HepG2 (cell line): Measurements from ENCODE around the gene UBR3. TPM values are rescaled to one million over a fixed set of nuclear protein-coding genes. Genes with fewer than 3 reads are reported as not detected.

Experiments used
- ATAC-seq: fragments of 200-7000 bp; cut with Tn5 transposase; 3 replicates; pipeline ENCODE4 v1.9.1; 2020; ENCODE audit warnings: mild to moderate bottlenecking, moderate library complexity
- BruUV-seq: library from RNA; stranded (reverse); fragments of 400-500 nt; replicated peaks from 2 replicates; lab custom pipeline; 2021; lab: Mats Ljungman, UMichigan
- CTCF ChIA-PET: fragments of 300-600 bp; formaldehyde crosslinking; extraction: SDS; loops from one replicate; lab custom pipeline; 2021; ENCODE audit warnings: low total read pairs, inconsistent platforms, low intra/inter-chr PET ratio; lab: Yijun Ruan, JAX
- POLR2A ChIA-PET: fragments of 350-600 bp; sonication (Branson Sonifier 250); formaldehyde crosslinking; loops from one replicate; lab custom pipeline; 2020; ENCODE audit warnings: antibody characterized with exemption, inconsistent platforms; lab: Yijun Ruan, JAX
- DNase-seq: peaks from one replicate; pipeline ENCODE4 v3.0.0-alpha.2; 2015; ENCODE audit warnings: low spot score
- FAIRE-seq: peaks from 3 replicates; lab custom pipeline; 2011; peaks lifted over from hg19 to GRCh38; lab: Jason Lieb, UNC
- H2AFZ ChIP-seq: one replicate; pipeline ENCODE4 v1.6.1; 2011; ENCODE audit warnings: low read length, inconsistent platforms
- H3K27ac ChIP-seq: fragments of 300-600 bp; 3 replicates; pipeline ENCODE4 v1.8.0; 2011; ENCODE audit warnings: mixed run types, mild to moderate bottlenecking, mixed read lengths, low read length, inconsistent platforms; ENCODE audit not compliant: insufficient read depth; ENCODE audit errors: extremely low read length
- H3K27me3 ChIP-seq, 2 experiments: fragments of 200-600 bp in 1 of 2; 2 replicates in 1 of 2; 3 replicates in 1 of 2; pipeline versions ENCODE4 v1.6.0 to v1.8.0; 2011; ENCODE audit warnings: low read length in 2 of 2, mild to moderate bottlenecking in 2 of 2, moderate library complexity in 2 of 2, inconsistent platforms in 1 of 2; ENCODE audit not compliant: insufficient read depth in 2 of 2, control insufficient read depth in 1 of 2
- H3K36me3 ChIP-seq, 2 experiments: fragments of 200-600 bp in 1 of 2; replicated peaks in 1 of 2; 2 replicates in 1 of 2; 3 replicates in 1 of 2; pipeline versions ENCODE4 v1.5.1 to v1.8.0; 2011; ENCODE audit warnings: low read length in 2 of 2, inconsistent platforms in 1 of 2; ENCODE audit not compliant: insufficient read depth in 2 of 2, control insufficient read depth in 1 of 2
- H3K4me1 ChIP-seq: 2 replicates; pipeline ENCODE4 v1.5.1; 2012; ENCODE audit warnings: low read length, inconsistent platforms; ENCODE audit not compliant: insufficient read depth
- H3K4me2 ChIP-seq: 2 replicates; pipeline ENCODE4 v1.6.0; 2011; ENCODE audit warnings: low read depth, low read length, inconsistent platforms
- H3K4me3 ChIP-seq, 3 experiments: fragments of 200-600 bp in 1 of 3; sonication (generic), shearing (Covaris generic) in 1 of 3; replicated peaks in 1 of 3; 2 replicates each; pipeline ENCODE4 v1.5.1; 2011 to 2016; ENCODE audit warnings: low read length in 3 of 3, inconsistent platforms in 2 of 3, low read depth in 2 of 3, mild to moderate bottlenecking in 2 of 3, control low read depth in 1 of 3, mixed read lengths in 1 of 3; ENCODE audit not compliant: insufficient read depth in 1 of 3
- H3K79me2 ChIP-seq: one replicate; pipeline ENCODE4 v1.6.1; 2011; ENCODE audit warnings: low read length, inconsistent platforms; ENCODE audit not compliant: insufficient read depth
- H3K9ac ChIP-seq: 2 replicates; pipeline ENCODE4 v1.6.0; 2011; ENCODE audit warnings: mild to moderate bottlenecking, low read depth, low read length, inconsistent platforms; ENCODE audit not compliant: insufficient read depth
- H3K9me3 ChIP-seq: 2 replicates; pipeline ENCODE4 v1.5.1; 2012; ENCODE audit warnings: mild to moderate bottlenecking, low read length
- H4K20me1 ChIP-seq: 2 replicates; pipeline ENCODE4 v1.6.0; 2011; ENCODE audit warnings: inconsistent platforms, mild to moderate bottlenecking, low read length, moderate library complexity; ENCODE audit not compliant: insufficient read depth
- CENPX ChIP-seq: sonication (generic); formaldehyde crosslinking; IDR thresholded peaks from 2 replicates; pipeline ENCODE4 v1.9.0; 2021; ENCODE audit warnings: mild to moderate bottlenecking, missing genetic modification reagents, moderate library complexity
- JARID2 ChIP-seq: sonication (generic); formaldehyde crosslinking; IDR thresholded peaks from 2 replicates; pipeline ENCODE4 v1.8.1; 2023; ENCODE audit warnings: missing genetic modification reagents, inconsistent platforms; ENCODE audit not compliant: insufficient replicate concordance
- MNT ChIP-seq: fragments of 450-650 bp; IDR thresholded peaks from 2 replicates; pipeline ENCODE4 v1.6.1; 2016
- RELA ChIP-seq: sonication (generic); formaldehyde crosslinking; IDR thresholded peaks from 2 replicates; pipeline ENCODE4 v1.4.0; 2020; ENCODE audit warnings: missing genetic modification reagents
- SMARCE1 ChIP-seq: fragments of 450-650 bp; IDR thresholded peaks from 2 replicates; pipeline ENCODE4 v1.6.1; 2017; ENCODE audit warnings: borderline replicate concordance
- TBX2 ChIP-seq: sonication (generic); formaldehyde crosslinking; IDR thresholded peaks from 2 replicates; pipeline ENCODE4 v1.5.0; 2020; ENCODE audit warnings: missing genetic modification reagents, mild to moderate bottlenecking, borderline replicate concordance
- TEAD2 ChIP-seq: sonication (generic); formaldehyde crosslinking; IDR thresholded peaks from 2 replicates; pipeline ENCODE4 v1.9.0; 2021; ENCODE audit warnings: missing genetic modification reagents
- ZBTB14 ChIP-seq: sonication (generic); formaldehyde crosslinking; IDR thresholded peaks from 2 replicates; pipeline ENCODE4 v1.4.0; 2020; ENCODE audit warnings: missing genetic modification reagents
- ZNF276 ChIP-seq: sonication (generic); formaldehyde crosslinking; IDR thresholded peaks from 2 replicates; pipeline ENCODE4 v1.4.0; 2020; ENCODE audit warnings: mild to moderate bottlenecking, low read depth, missing genetic modification reagents
- ZNF407 ChIP-seq: sonication (generic); formaldehyde crosslinking; IDR thresholded peaks from one replicate; pipeline ENCODE4 v1.5.1; 2020; ENCODE audit warnings: mild to moderate bottlenecking, missing genetic modification reagents; ENCODE audit errors: not compliant biosample characterization
- WGBS: methylation state at CpG from one replicate; pipeline ENCODE4 v1.1.6; 2017; ENCODE audit warnings: low lambda C conversion rate; 5-methylcytosine and 5-hydroxymethylcytosine counted together
- in situ Hi-C: cut with HindIII; loops from 2 replicates; pipeline ENCODE4 v1.10.0; 2017; ENCODE audit warnings: low pct_unique_long_range_greater_than_20kb; ENCODE audit not compliant: extremely low pct_ligation_motif_present
- intact Hi-C: fragments of 100-400 bp; cut with micrococcal nuclease; formaldehyde crosslinking; loops from one replicate; pipeline ENCODE4 v1.10.0; 2022; ENCODE audit not compliant: unreplicated experiment
- polyA plus RNA-seq, 8 experiments: library from polyadenylated mRNA; depleted of rRNA in 3 of 8; stranded (reverse) in 7 of 8; unstranded in 1 of 8; fragments of >200 nt; fragmentation: Illumina TruSeq in 4 of 8; extraction: Trizol in 4 of 8; gene quantifications; 2 replicates each; pipeline versions ENCODE4 v1.2.1 to v1.2.3, GENCODE V29; 2011 to 2016; ENCODE audit warnings: low read depth in 4 of 8, missing spikeins in 1 of 8, mixed read lengths in 1 of 8; ENCODE audit not compliant: insufficient read depth in 1 of 8
- total RNA-seq, 5 experiments: library from RNA; depleted of rRNA; stranded (reverse); fragments of >200 nt; fragmentation: Illumina TruSeq; extraction: Trizol; gene quantifications; 2 replicates each; pipeline ENCODE4 v1.2.3, GENCODE V29; 2016; ENCODE audit warnings: low read depth in 1 of 5

UBR3 gene
- total and polyA plus RNA-seq, 2 of the 13 experiments (the other 11 are each of a cell fraction or from before 2014, with no cell fraction given): 15.1 to 28.0 TPM

- H4K20me1 ChIP-seq: no peaks in the 10 kb centered on the region
- TSS peak; percentile 4 for BruUV-seq
- peaks cover 8 to 14% of the 10 kb centered on the region in 2 experiments; a peak in 4 of 5 replicates for H3K36me3 ChIP-seq
- H3K4me2 ChIP-seq: no peak overlapping the region
- H2AFZ ChIP-seq: no peak overlapping the region
- no peaks in the 10 kb centered on the region for H3K9me3 ChIP-seq
- no peak overlapping the region for H3K9ac ChIP-seq
- H3K27ac ChIP-seq: no peak overlapping the region
- in situ Hi-C loops (no loop called here), intact Hi-C loops (no loop called here)
- ChIA-PET CTCF (no interaction called here), POLR2A (interaction anchor here (1.2 to 1.4 kb wide), 2 partner anchors 10 to 12 kb away, joined by 3 to 6 read pairs; partner anchors contain the start of gene UBR3)
- 94% methylated on average over 2 of the region's 2 CpGs for WGBS
- FAIRE-seq: no peak
- H3K4me3 ChIP-seq: no peak overlapping the region
- no peaks in the 10 kb centered on the region for H3K27me3 ChIP-seq
- peaks cover 12% of the 10 kb centered on the region for H3K4me1 ChIP-seq
- peak; percentile 26; the same call in 2 of the 3 replicates for ATAC-seq
- peaks cover 64% of the 10 kb centered on the region for H3K79me2 ChIP-seq
- DNase-seq: no peak
- TF ChIP-seq RELA (no peak), ZNF276 (CRISPR knock-in tag) (no peak), SMARCE1 (no peak), ZNF407 (no peak), CENPX (CRISPR knock-in tag) (no peak), JARID2 (CRISPR knock-in tag) (no peak), MNT (no peak), TEAD2 (CRISPR knock-in tag) (no peak), TBX2 (CRISPR knock-in tag) (no peak), ZBTB14 (CRISPR knock-in tag) (no peak)
Observed at GRCh38 chr2:169838743-169839489, 11.7 kb downstream of the UBR3 start.
